Measurements from ENCODE around the gene AXIN2. TPM values are rescaled to one million over a fixed set of nuclear protein-coding genes. Genes with fewer than 3 reads are reported as not detected.

The AXIN2 gene
- total RNA-seq, 1 donor from 2014 or later: 8.9 TPM

GRCh38 chr17:65556014-65556909 lies 5.2 kb downstream of the AXIN2 start:
- Histone ChIP-seq H3K4me1 (ENCODE audit: insufficient read depth, low read length) (peaks cover 42% of the 10 kb centered on the region), H3K9me3 (ENCODE audit: insufficient read depth, low read depth, low read length) (no peaks in the 10 kb centered on the region), H3K4me3 (ENCODE audit: insufficient read depth, low read depth, low read length) (peak overlapping the region; percentile 21), H3K79me2 (ENCODE audit: insufficient read depth, low read length) (peaks cover 53% of the 10 kb centered on the region), H3K27me3 (ENCODE audit: insufficient read depth, low read length) (no peaks in the 10 kb centered on the region), H3K4me2 (ENCODE audit: low read length) (peak overlapping the region; percentile 89), H3K36me3 (ENCODE audit: insufficient read depth, low read length) (no peaks in the 10 kb centered on the region), H2AFZ (ENCODE audit: low read depth, low read length) (no peak overlapping the region), H4K20me1 (ENCODE audit: insufficient read depth, low read length) (peaks cover 13% of the 10 kb centered on the region), H3K9ac (ENCODE audit: low read length) (no peak overlapping the region), H3K27ac (ENCODE audit: low read depth, low read length) (no peak overlapping the region)
- DNase-seq (ENCODE audit: low read depth) (no peak), FAIRE-seq (peak; percentile 47)
- Mint-ChIP-seq H3K27me3 (ENCODE audit: low read depth, unreplicated experiment) (peaks cover 6% of the 10 kb centered on the region), H3K4me1 (ENCODE audit: low read depth, unreplicated experiment) (peaks cover 20% of the 10 kb centered on the region), H3K36me3 (ENCODE audit: low read depth, unreplicated experiment) (peaks cover 8% of the 10 kb centered on the region), H3K9me3 (ENCODE audit: unreplicated experiment) (peaks cover 2% of the 10 kb centered on the region), H3K27ac (ENCODE audit: unreplicated experiment) (no peak overlapping the region), H3K4me3 (ENCODE audit: unreplicated experiment) (no peak overlapping the region)
- TF ChIP-seq CTCF (IDR thresholded peaks at IDR 0.05; ENCODE audit: insufficient read depth, low read depth, low read length) (peak; percentile 63), EZH2 (IDR thresholded peaks at IDR 0.05; ENCODE audit: insufficient read depth, low read length) (no peak)

GRCh38 chr17:65554553-65555223 lies 6.8 kb downstream of the AXIN2 start:
- Mint-ChIP-seq H3K27ac (ENCODE audit: unreplicated experiment) (no peak overlapping the region), H3K4me1 (ENCODE audit: low read depth, unreplicated experiment) (peaks cover 25% of the 10 kb centered on the region), H3K4me3 (ENCODE audit: unreplicated experiment) (no peak overlapping the region), H3K9me3 (ENCODE audit: unreplicated experiment) (peaks cover 3% of the 10 kb centered on the region), H3K36me3 (ENCODE audit: low read depth, unreplicated experiment) (peaks cover 20% of the 10 kb centered on the region), H3K27me3 (ENCODE audit: low read depth, unreplicated experiment) (peaks cover 6% of the 10 kb centered on the region)
- DNase-seq (ENCODE audit: low read depth) (peak; percentile 37), FAIRE-seq (no peak)
- H3K79me2 ChIP-seq (ENCODE audit: insufficient read depth, low read length): peaks cover 64% of the 10 kb centered on the region
- H3K9me3 ChIP-seq (ENCODE audit: insufficient read depth, low read depth, low read length): no peaks in the 10 kb centered on the region
- peak overlapping the region; percentile 11 for H3K4me3 ChIP-seq (ENCODE audit: insufficient read depth, low read depth, low read length)
- H3K4me1 ChIP-seq (ENCODE audit: insufficient read depth, low read length): peaks cover 42% of the 10 kb centered on the region
- peak overlapping the region; percentile 23 for H3K9ac ChIP-seq (ENCODE audit: low read length)
- peaks cover 28% of the 10 kb centered on the region for H4K20me1 ChIP-seq (ENCODE audit: insufficient read depth, low read length)
- H2AFZ ChIP-seq (ENCODE audit: low read depth, low read length): no peak overlapping the region
- H3K27me3 ChIP-seq (ENCODE audit: insufficient read depth, low read length): no peaks in the 10 kb centered on the region
- H3K36me3 ChIP-seq (ENCODE audit: insufficient read depth, low read length): no peaks in the 10 kb centered on the region
- TF ChIP-seq CTCF (IDR thresholded peaks at IDR 0.05; ENCODE audit: insufficient read depth, low read depth, low read length) (no peak), EZH2 (IDR thresholded peaks at IDR 0.05; ENCODE audit: insufficient read depth, low read length) (no peak)
- no peak overlapping the region for H3K27ac ChIP-seq (ENCODE audit: low read depth, low read length)
- H3K4me2 ChIP-seq (ENCODE audit: low read length): no peak overlapping the region

Data from astrocyte (in vitro differentiated cells and primary cell).